Astrocyte of the cerebellum (primary cell): ENCODE data around the gene CFAP161.

Experiments
- DNase-seq: peaks from one replicate; pipeline ENCODE4 v3.0.0-alpha.2; 2011; ENCODE audit warnings: low read depth
- H3K4me3 ChIP-seq: 2 replicates; pipeline ENCODE4 v1.5.1; 2011; ENCODE audit warnings: mild to moderate bottlenecking, low read depth, low read length, moderate library complexity
- CTCF ChIP-seq: IDR thresholded peaks from 2 replicates; pipeline ENCODE4 v1.5.1; 2012; ENCODE audit warnings: low read length, low read depth, moderate library complexity, mild to moderate bottlenecking; ENCODE audit errors: missing control alignments
- in situ Hi-C: cut with HindIII; loops from 2 replicates; pipeline ENCODE4 v1.10.0; 2017; ENCODE audit warnings: low sequenced_read_pairs

CFAP161 gene

GRCh38 chr15:81133782-81134461, at the start of gene CFAP161:
Gene CFAP161, plus strand, starts transcription at chr15:81134270. Its CDS starts 60 bp downstream, at chr15:81134330.
- H3K4me3 ChIP-seq = peak within 1 kb of the TSS; percentile 39
- TF ChIP-seq CTCF = no peak
- peak; percentile 13 for DNase-seq
- in situ Hi-C loops = no loop called here

- TF ChIP-seq CTCF = no peak
- DNase-seq = no peak
- in situ Hi-C loops = no loop called here
- H3K4me3 ChIP-seq = no peak overlapping the region
Measured at GRCh38 chr15:81084716-81085115, 49.4 kb upstream of the CFAP161 start.

- no peak overlapping the region for H3K4me3 ChIP-seq
- DNase-seq = no peak
- no peak for TF ChIP-seq CTCF
- in situ Hi-C loops = no loop called here
Measured at GRCh38 chr15:81085213-81085612, 48.9 kb upstream of the CFAP161 start.

- no peak for TF ChIP-seq CTCF
- DNase-seq = no peak
- in situ Hi-C loops = no loop called here
- H3K4me3 ChIP-seq = no peak overlapping the region
Measured at GRCh38 chr15:81085898-81086297, 48.2 kb upstream of the CFAP161 start.

GRCh38 chr15:81087066-81087465, 47.0 kb upstream of the CFAP161 start:
- in situ Hi-C loops = no loop called here
- no peak for DNase-seq
- TF ChIP-seq CTCF = no peak
- H3K4me3 ChIP-seq = no peak overlapping the region

- no peak overlapping the region for H3K4me3 ChIP-seq
- in situ Hi-C loops = no loop called here
- no peak for TF ChIP-seq CTCF
Measured at GRCh38 chr15:81087694-81088093, 46.4 kb upstream of the CFAP161 start.

More at GRCh38 chr15:81087694-81088093, 46.4 kb upstream of the CFAP161 start:
- no peak for DNase-seq
